Loucy (cell line): ENCODE data around the gene TSC22D4.

ENCODE experiments used
- EZH2phosphoT487 ChIP-seq: fragments of 200-600 bp; IDR thresholded peaks from 2 replicates; pipeline ENCODE4 v1.6.1; 2018; ENCODE audit warnings: antibody characterized with exemption, mild to moderate bottlenecking, moderate library complexity, borderline replicate concordance
- TF ChIP-seq, protein P1 (sequence below): fragments of 200-600 bp; sonication (generic); conservative IDR thresholded peaks from 2 replicates; pipeline ENCODE4 v1.5.1; 2014; ENCODE audit warnings: mild to moderate bottlenecking, antibody characterized with exemption, low read length

DNA sequence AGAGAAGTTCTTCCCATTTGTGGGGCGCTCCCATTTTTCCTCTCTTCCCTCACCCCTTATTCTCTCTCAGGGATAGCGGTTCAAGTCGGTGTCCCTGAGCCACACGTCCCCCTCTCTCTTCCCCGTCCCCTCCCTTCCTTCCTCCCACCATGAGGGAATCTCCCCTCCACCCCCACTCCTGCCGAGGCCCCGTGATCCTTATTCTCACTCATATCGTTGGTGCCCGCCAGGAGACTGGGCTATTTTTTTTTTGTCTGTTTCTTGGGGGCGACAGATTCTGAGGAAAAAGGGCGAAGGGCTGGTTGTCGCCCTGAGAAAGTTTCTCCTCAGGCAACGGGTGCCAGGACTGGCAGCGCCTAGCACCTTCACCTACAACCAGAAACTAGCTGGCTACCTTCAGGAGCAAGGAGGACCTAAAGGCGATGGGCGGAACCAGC is 51.2 kb downstream of the TSC22D4 start:
- TF ChIP-seq, protein P1, sequence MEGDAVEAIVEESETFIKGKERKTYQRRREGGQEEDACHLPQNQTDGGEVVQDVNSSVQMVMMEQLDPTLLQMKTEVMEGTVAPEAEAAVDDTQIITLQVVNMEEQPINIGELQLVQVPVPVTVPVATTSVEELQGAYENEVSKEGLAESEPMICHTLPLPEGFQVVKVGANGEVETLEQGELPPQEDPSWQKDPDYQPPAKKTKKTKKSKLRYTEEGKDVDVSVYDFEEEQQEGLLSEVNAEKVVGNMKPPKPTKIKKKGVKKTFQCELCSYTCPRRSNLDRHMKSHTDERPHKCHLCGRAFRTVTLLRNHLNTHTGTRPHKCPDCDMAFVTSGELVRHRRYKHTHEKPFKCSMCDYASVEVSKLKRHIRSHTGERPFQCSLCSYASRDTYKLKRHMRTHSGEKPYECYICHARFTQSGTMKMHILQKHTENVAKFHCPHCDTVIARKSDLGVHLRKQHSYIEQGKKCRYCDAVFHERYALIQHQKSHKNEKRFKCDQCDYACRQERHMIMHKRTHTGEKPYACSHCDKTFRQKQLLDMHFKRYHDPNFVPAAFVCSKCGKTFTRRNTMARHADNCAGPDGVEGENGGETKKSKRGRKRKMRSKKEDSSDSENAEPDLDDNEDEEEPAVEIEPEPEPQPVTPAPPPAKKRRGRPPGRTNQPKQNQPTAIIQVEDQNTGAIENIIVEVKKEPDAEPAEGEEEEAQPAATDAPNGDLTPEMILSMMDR: no peak
- no peak for TF ChIP-seq EZH2phosphoT487
